ENCODE data around the gene HACD4.

The HACD4 gene

DNA sequence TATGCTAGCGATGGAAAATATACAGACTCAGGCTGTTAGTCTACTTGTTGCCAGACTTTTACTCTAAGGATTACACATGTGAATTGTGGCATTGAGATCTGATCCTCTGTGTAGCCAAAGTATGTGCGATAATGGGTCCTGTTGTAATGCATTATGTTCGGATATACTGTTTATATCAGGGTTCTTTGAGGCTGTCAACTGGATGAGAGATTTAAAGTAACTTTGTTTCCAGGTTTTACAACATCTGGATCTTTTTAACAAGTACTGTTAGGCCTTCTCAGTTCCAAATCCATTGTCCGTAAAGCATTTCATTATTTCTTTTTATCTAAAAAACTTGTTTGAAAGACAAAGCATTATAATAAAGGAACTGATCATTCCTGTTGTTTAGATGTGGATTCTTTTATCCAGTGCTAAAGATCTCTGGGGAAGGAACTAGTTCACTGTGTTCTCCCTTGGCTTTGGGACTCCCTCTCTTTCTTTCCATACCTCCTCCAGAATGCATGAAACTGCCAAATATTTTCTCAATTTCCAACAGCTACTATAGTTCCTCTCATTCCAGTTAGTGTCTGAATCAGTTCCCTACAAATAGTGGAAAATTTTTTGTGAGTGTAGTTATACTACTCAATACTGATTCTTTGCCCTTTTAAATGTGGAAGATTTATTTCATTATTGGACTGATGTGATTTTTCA lies 68.8 kb downstream of the HACD4 start:
- DNase-seq, result no peak

DNA sequence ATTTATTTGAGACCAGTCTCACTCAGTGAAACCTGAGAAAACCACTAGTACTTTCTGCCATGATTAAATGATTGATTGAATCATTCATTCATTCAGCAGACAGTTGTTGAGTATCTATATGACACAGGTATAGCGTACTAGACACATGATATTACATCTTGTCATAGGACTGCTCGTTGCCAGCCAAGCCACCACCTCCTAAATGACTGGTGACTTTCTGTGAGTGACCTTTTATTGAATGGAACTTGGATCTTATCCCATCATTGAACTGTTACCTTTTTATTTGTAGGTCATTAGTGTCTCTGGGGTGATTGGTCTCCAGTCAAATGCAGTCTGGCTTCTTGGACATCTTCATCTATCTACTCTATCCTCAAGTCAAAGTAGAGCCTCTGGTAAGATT lies 80.7 kb downstream of the HACD4 start:
- DNase-seq, result no peak

All from NCI-H187 treated with DMSO at 0.1 percent for 48 hours (cell line).